Urothelium cell line (cell line): ENCODE measurements around the gene S1PR1.

Experiments
- DNase-seq: peaks from one replicate; pipeline ENCODE4 v3.0.0; 2011; ENCODE audit warnings: low spot score, mixed read lengths
- FAIRE-seq: peaks from 2 replicates; lab custom pipeline; 2011; peaks lifted over from hg19 to GRCh38; lab: Jason Lieb, UNC

S1PR1 gene

DNA sequence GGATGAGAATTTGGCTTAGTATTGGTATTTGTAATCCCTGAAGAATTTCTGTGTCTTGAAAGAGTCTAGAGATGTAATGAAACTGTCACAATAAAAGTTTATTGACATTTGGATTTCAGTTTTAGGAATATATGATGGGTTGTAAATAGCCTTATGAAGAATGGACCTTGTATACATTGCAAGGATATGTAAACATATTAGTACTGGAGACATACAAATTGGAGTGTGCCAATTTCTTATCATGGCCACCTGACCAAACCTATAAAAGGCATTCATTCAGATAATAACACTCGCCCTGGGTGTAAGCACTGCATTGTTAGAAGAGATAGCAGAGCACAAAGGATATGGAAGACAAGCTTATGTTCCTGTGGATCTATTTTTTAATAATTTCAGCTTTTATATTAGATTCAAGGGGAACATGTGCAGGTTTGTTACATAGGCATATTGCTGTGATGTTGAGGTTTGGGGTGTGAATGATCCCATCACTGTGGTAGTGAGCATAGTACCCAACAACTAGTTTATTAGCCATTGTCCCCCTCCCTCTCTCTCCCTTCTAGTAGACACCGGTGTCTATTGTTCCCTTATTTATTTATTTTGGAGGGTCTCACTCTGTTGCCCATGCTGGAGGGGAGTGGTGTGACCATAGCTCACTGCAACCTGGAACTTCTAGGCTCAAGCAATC, 8.6 kb downstream of the S1PR1 start:
- DNase-seq (no peak), FAIRE-seq (no peak)

DNA sequence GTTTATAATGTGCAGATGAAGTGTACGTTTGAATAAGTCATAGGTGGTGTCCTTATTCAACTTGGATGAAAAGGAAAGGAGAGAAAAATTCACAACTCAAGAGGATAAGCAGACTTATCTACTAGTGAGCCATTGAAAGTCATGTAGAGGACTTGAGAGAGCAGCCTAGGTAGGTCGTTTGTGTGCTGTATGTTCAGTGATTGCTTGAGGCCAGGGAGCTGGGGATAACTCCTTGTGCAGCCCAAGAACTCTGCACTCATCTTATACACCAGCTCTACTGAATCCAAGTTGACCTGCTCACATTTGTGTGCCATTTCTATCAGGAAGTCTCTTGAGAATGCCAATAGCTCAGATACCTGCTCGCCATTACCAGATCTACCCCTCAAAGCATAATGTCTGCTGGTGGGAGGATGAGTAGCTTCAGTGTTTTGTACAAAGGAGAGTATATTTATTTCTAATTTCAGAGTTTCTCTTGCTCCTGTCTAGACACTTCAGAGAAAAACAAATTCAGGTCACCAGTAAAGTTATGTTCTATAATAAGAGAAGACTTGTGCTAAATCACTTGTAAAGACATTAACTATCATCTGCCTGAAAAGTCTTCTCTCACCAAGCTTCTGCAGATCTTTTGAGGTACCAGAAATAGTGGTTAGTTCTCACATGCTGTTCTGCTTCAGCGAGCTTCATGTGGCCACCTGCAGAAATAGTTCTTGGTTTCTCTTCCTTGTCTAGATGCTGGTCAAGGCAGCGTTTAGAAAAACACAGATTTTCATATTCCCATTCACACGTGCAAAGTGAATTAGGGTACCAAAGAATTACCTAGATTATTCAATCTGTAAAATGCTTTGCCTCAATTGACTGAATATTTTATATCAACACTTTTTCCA, 10.8 kb downstream of the S1PR1 start:
- no peak for FAIRE-seq
- no peak for DNase-seq

DNA sequence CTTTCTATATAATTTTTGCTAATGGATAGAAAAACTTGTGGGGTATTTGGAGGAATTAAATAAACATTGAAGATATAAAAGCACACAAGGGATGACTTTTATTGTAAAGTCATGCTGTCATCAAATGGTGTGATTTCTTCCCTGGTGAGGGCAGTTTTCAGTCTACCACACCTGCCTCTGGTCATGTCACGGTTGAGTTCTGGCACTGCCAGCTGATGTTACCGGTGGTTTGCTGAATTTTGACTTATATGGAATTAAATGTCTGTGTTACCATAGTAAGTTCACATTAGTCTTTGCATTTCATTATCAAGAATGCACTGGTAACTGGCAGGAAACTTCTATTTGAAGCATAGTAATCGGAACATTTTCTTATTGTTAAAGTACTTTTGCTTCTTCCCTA, 13.4 kb downstream of the S1PR1 start:
- no peak for DNase-seq
- no peak for FAIRE-seq

DNA sequence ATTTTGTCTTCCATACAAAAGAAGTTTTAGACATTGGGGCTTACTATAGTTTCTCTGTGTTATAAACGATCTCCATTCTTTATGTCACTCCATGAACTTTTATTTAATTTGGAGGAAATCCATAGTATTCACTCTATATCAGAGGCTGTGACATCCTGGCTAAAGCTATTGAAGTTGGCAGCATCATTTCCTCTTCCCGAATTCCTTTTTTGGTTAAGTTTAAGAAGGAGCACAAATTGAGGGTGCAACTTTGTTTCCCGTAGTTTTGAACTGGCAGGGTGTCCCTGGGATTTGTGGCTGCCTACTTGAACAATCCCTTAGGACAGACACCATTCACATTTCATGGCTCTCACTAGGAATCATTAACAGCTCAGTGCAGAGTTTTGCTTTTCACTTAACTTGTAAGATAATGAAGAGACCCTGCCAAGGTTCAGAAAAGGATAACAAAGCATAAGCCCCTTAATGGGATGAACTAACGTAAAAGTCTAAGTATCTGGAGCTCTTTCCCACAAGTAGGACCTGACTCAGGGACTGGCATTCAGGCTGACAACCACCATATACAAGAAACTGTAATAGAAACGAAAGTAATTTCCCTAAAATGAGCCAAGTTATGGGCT, 13.9 kb downstream of the S1PR1 start:
- DNase-seq (no peak), FAIRE-seq (no peak)

DNA sequence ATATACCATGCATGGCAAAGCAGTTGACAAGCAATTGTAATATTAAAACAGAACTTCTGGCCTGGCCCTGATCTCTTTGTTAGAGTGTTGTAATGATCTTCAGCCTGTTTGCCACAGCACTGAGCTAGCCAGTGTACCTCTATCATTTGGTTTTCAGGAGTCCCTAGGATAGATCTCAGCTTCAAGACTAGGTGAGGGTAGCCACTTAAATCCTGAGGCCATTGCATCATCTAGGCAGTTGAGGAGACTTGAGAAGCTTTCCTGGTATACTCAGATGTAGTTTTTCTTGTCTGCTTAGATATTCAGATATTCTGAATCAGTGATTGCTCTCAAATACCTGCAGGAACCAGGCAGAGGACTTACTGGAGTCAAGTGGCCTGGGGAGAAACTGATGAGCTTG, 14.7 kb downstream of the S1PR1 start:
- DNase-seq (no peak), FAIRE-seq (no peak)

DNA sequence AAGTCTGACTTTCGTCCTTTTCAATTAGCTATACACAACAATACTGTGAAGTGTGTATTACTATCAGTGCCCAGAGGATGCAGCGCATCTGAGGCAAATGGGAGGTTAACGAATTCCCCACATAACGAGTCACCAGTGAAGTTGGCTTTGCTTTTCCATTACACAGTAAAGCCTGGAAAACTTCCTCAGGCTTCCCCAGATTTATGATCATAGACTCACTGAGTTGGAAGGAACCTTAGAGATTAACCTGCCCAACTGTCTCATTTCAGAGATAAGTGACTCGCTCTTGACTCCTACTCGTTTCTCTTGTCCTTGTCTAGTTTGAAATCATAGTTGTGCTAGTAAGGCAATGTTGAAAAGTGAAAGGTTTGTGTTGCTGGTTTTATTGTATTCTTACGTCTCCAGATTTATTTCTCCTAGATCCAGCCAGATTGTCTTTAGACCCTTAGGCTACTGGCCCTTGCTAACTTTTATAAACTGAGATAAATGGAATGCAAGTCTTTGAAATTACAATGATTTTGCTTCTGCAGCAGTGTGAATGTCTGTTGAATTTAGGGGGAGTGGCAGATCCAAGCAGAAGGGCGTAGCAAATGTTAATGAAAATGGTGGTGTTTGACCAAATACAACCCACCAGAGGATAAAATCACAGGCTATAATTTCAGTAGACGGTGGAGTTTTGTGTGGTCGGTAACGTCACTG, 17.3 kb downstream of the S1PR1 start:
- DNase-seq = peak; percentile 20

DNA sequence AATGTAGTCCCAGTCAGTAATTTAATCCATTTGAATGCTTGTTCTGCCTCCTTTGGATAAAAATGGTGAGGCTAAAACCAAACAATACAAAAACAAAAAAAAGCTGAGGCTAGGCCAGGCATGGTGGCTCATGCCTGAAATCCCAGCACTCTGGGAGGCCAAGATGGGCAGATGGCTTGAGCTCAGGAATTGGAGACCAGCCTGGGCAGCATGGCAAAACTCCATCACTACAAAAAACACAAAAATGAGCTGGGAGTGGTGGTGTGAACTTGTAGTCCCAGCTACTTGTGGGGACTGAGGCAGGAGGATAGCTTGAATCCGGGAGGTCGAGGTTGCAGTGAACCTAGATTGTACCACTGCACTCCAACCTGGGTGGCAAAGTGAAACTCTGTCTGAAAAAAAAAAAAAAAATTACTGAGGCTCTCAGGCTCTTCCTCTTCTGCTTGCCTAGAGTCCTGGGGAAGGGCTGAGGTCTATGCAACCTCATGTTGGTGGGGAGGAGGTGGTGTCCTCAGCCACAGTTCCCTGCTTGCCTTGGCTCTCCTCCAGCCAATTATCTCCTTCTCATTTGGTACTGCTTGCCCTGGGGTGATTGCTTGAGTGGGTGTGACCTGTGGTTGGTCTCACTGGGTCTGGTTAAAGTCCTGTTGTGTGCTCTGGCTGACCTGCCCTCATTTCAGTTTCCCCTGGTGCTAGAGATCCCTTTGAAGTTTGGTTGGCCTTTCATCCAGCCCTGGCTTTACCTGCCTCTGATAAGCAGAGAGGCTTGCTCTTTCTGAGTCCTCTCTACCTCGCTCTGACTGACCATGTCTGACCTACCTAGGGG, 20.9 kb downstream of the S1PR1 start:
- FAIRE-seq (no peak), DNase-seq (no peak)

More for the DNA sequence above, 17.3 kb downstream of the S1PR1 start:
- no peak for FAIRE-seq

DNA sequence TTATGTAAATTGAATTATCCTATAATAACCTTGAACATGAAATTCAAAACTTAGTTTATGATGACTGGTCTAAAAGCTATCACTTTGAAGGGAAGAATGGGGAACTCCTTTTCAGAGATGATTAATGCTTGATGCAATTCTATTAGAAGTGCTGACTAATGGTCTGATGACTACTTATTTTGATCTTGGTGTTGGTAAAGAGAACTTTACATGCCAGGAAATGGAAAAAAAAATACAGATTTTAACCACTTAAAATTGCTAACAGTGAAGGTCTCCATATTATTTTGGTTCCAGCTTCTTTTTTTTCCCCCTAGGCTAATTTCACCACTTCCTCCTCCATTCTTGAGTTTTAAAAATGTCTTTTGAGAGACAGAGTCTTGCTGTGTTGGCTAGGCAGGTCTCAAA, 22.9 kb downstream of the S1PR1 start:
- FAIRE-seq = no peak
- DNase-seq = peak; percentile 27

DNA sequence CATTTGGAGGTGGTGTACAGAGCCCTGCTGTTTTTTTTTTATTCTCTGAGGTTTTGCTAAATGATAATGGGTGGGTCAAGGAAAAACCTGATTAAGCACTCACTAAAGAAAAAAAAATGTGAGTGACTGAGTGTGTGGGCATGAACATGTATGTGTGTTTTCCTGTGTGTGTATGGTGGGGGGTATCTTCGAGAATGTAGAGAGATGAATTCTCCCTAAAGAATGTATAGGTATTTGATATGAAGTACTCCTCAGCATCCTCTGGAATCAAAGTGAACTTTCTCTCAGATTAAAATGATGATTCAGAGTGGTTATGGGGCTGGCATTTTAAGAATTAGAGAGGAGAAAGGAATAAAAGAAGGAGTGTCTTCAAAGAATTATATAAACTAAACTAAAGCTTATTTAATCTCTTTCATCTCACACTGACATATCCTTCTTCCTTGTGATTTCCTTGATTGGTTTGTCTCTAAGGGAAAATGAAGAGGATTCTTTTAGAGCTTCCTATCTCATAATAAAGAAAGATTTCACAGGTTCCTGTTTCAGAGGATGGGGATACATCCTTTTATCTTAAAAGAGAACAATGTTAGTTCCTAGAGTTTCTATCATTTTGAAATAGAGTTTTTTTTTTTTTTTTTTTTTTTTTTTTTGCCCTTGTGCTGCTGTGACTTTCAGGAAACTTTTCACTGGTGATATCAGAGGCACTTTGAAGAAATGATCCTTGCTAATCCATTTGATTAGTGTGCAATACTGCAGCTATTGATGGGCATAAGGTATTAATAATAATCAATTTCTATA, 23.9 kb downstream of the S1PR1 start:
- DNase-seq (no peak), FAIRE-seq (no peak)

DNA sequence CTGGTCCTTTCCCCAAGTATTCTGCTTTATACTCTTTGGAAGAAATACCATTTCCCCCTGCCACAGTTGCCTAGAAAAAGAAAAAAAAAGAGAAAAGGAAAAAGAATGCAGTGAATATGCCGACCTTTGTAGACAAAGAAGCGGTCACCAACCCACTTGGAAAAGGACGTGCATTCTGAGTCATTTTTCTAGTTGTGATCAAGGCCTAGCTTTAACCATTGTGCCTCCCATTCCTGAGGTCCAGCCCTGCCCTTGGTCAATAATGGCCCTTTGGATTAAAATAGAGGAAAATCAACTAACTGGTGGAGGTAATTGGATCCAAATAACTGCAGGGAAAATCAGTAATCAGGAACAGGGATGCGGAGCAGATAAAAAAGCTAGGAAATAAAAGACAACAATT, 24.8 kb downstream of the S1PR1 start:
- no peak for FAIRE-seq

DNA sequence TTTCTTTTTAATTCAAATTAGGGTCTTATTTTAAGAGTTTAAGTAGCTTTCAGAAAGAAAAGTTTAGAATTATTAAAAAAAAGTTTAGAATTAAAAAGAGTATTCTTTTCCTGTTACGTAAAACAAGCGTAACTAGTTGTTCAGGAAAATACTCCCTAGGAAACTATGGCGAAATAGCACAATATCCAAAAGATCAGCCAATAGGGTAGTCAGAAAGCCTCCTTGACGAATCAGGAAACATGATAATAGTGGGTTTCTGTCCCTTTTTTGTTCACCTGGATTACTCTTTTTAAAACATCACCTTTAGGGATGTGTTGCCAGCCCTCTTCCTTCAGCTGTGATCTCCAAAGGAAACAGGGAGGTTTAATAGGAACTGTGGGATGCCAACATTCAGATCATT, 25.2 kb downstream of the S1PR1 start:
- FAIRE-seq (no peak), DNase-seq (no peak)

More for the DNA sequence above, 24.8 kb downstream of the S1PR1 start:
- DNase-seq = no peak

DNA sequence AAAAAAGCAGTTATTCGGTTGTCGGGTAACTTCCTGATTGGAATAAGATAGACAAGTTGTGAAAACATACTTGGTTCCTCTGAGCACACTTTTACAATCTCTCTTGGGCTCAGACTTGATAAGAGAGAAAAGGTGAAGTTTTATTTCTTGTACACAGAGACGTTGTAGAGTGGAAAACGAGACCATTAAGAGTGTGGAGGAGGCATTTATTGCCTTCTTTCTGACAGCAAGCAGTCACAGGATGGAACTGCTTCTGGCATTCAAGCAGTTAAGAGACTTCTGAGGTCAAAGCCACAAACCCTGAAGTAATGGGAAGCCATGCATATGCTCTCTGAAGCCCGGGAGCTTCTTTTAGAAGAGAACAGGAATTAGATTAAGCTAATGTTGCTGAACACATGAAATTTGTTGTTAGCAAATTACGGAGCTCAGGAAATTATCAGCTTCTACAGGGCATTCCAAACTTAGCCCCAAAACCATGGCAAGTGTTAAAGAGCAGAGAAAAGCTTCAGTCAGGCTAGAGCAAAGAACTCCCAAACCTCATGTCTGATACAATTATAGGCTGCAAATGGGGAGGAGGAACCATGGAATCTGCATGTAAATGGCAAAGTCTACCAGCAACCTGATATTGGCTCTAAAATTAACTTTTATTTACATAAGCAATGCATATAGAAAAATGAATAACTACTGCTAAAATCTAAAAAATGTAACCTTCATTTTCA, 26.0 kb downstream of the S1PR1 start:
- no peak for DNase-seq
- FAIRE-seq = no peak

DNA sequence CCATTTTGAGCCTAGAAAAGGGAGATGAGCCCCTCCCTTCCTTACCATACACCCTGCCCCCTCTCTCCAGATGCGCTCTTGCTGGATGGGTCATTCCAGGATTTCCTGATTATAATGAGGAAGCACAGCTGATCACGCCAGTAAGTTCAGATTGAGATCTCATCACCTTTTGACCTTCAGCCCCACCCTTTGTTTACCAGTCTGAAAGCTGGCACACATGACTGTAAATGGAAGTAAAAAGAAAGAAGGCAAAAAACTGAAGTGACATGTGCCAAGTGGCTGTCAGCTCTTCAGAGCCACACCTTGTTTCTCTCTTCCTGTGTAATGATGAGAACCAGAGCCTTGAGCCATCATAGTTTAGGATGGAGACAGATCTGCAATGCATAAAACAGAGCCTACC, 27.9 kb downstream of the S1PR1 start:
- DNase-seq = no peak

DNA sequence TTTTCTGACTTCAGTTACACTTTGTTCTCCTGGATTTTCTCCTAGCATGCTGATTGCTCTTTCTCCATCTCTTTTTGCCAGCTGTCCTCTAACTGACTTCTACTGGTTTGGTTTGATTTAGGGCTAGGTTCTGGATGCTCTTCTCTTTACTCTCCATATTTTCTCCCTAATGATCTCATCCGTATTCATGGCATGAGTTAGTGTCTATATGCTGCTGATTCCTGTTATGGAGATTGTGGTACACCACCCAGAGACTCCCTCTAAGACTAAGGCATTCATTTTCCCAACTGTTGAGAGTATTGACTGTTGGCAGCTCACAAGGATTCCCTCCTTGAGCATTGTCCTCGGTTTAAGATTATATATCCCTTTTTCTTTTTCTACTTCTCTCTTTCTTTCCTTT, 28.9 kb downstream of the S1PR1 start:
- no peak for DNase-seq
- FAIRE-seq = no peak

More for the DNA sequence above, 27.9 kb downstream of the S1PR1 start:
- FAIRE-seq = no peak

DNA sequence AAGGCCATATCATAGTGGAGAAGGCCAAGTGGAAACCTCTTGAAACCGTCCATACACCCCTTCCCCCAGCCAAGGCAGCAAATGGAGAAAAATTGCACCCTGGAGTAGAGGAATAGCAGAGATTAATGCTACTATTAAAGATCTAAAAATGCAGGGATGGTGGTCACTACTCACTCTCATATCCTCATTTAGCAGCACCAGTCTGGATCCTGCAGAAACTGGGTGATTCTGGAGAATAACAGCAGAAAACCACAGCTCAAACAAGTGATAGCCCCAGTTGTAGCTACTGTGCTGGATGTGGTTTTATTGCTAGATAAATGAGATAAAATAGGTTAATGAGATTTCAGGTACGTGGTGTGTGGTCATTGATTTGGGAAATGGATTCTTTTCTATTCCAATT, 30.3 kb downstream of the S1PR1 start:
- FAIRE-seq (no peak), DNase-seq (no peak)

DNA sequence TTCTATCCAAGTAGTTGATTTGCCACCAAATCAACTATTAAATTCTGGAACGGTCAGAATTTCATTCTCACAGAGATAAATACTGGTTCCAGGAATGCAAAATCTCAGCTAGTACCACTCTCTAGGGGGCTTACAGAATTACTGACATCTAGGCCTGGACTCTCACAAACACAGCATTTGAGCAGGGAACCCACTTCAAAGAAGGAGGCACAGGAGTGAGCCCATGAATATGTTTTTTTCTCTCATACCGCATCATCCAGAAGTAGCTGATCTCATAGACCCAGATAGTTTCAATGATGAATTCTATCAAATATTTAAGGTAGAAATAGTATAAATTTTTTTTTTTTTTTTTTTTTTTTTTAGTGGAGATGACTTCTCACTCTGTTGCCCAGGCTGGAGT, 32.1 kb downstream of the S1PR1 start:
- no peak for FAIRE-seq

DNA sequence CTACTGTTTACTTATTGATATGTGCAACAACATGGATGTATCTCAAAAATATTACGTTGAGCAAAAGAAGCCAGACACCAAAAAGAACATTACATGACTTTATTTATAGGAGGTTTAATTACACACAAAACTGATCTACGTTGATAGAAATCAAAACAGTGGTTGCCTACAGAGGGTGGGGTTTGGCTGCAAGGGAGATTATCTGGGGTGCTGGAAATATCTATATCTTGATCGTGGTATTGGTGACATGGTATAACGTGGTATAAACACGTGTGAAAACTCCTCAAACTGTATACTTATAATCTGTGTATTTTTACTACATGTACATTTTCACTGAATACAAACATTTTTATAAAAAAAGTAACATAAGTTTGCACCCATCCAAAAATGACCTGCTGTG, 38.9 kb downstream of the S1PR1 start:
- no peak for FAIRE-seq
- no peak for DNase-seq

More for the DNA sequence above, 32.1 kb downstream of the S1PR1 start:
- DNase-seq = no peak

DNA sequence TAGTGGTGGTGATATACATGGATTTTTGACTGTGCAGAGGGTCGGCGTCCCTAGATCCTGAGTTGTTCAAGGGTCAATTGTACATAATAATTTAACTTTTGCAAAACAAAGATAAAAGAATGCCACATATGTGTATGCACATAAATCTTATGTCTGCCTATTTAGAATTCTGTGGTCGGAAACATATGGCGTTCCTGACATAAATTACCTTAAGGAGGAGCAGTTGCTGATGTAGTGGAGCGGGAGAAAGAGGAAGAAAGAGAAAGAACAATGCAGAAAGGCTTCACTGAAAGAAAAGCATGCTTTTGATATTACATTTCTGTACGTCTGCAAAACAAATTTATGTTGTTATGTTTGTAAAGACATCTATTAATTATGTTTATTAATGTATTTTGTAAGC, 40.0 kb downstream of the S1PR1 start:
- FAIRE-seq = no peak
- no peak for DNase-seq

DNA sequence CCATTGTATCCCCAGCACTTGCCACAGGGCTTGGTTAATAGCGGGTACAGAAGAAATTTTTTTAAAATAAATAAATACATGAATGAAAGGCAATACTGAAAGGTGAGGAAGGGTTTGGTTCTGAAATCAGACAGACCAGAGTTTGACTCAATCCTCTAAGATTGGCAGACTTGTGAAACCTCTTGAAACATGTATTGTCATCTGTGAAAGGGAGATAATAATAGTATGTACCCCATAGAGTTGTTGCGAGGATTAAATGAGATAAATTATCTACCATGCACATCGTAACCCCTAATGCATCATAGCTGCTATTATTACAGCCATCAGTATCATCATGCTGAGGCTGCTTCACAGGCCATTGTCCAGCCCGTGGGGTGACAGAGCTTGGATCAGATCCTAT, 41.4 kb downstream of the S1PR1 start:
- DNase-seq = no peak
- FAIRE-seq = no peak
